HG02642 (cell line): ENCODE results near the gene ENTPD1.
"Not testable (repeated sequence)": the region's sequence is repeated elsewhere in the genome, so short reads cannot be mapped to it uniquely, and the experiment has no call there.

ENCODE experiments used
- ATAC-seq: cut with Tn5 transposase; IDR thresholded peaks from one replicate; pipeline ENCODE4 v1.9.1; 2021; ENCODE audit warnings: mild to moderate bottlenecking; ENCODE audit not compliant: unreplicated experiment, poor library complexity

The ENTPD1 gene

GRCh38 chr10:95860166-95860940, 104.4 kb downstream of the ENTPD1 start:
- no peak for ATAC-seq

DNA sequence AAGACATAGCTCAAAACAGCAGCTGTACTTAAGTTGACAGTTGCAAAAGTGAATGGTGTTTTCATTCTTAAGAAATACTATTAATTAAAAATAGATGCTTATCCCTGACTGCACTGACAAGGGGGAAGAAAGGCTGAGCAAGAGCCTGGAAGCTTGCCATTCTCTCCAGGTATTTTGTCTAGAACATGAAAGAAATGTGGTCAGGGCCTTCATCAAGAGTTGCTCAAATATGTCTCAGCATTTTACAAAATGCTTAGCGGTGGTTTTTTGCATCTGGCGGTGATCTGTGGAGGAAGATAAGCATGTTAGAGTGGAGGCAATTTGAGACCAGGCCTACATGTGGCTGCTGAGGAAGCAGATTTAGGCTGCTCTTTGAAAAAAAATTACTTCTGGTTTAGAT, 105.4 kb downstream of the ENTPD1 start:
- ATAC-seq, result no peak

GRCh38 chr10:95864906-95865813, 109.2 kb downstream of the ENTPD1 start:
- peak; percentile 93 for ATAC-seq

DNA sequence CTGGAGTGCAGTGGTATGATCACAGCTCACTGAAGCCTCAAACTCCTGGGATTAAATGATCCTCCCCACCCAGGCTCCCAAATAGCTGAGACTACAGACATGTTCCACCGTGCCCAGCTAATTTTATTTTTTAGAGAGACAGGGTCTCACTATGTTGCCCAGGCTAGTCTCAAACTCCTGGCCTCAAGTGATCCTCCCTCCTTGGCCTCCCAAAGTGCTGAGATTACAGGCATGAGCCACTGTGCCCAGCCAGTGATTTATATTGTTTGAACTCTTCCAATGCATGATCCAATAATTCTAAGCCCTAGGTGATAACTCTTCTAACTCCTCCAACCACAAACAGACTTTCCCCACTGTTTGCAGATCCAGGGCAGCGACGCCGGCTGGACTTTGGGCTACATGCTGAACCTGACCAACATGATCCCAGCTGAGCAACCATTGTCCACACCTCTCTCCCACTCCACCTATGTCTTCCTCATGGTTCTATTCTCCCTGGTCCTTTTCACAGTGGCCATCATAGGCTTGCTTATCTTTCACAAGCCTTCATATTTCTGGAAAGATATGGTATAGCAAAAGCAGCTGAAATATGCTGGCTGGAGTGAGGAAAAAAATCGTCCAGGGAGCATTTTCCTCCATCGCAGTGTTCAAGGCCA, 110.0 kb downstream of the ENTPD1 start:
- ATAC-seq, result no peak

- no peak for ATAC-seq
Measured at GRCh38 chr10:95866467-95866842, 110.5 kb downstream of the ENTPD1 start.

- ATAC-seq, result no peak
Measured at GRCh38 chr10:95867866-95868265, 111.9 kb downstream of the ENTPD1 start.

- no peak for ATAC-seq
Measured at GRCh38 chr10:95872158-95872711, 116.3 kb downstream of the ENTPD1 start.

- no peak for ATAC-seq
Measured at GRCh38 chr10:95873139-95873538, 117.2 kb downstream of the ENTPD1 start.

GRCh38 chr10:95873651-95874050, 117.7 kb downstream of the ENTPD1 start:
- ATAC-seq, result no peak

DNA sequence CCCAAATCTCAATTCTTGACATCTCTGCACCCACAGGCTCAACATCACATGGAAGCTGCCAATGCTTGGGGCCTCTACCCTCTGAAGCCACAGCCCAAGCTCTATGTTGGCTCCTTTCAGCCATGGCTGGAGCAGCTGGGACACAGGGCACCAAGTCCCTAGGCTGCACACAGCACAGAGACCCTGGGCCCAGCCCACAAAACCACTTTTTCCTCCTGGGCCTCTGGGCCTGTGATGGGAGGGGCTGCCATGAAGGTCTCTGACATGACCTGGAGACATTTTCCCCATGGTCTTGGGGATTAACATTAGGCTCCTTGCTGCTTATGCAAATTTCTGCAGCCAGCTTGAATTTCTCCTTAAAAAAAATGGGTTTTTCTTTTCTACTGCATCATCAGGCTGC, 118.8 kb downstream of the ENTPD1 start:
- not testable (repeated sequence) for ATAC-seq

- ATAC-seq, result no peak
Measured at GRCh38 chr10:95876756-95877155, 120.8 kb downstream of the ENTPD1 start.

DNA sequence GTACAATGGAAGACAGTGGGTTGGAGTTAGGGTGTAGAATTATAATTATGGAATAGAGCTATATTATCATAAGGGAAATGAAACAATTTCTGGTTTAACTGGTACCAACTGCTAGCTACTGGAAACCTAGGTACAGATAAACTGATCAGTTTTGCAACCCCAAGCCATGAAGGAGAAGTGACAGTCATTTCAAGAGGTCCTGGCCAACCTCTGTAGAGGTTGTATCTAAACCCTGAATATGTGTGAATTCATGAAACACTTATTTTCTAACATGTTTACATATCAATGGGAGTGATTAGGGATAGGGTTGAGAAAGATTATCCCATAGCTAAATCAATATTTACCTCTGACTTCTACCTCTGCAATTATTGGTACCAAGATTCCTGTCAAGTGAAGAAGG, 121.9 kb downstream of the ENTPD1 start:
- ATAC-seq, result no peak

GRCh38 chr10:95880704-95881103, 124.7 kb downstream of the ENTPD1 start:
- ATAC-seq, result no peak

GRCh38 chr10:95881316-95881715, 125.4 kb downstream of the ENTPD1 start:
- no peak for ATAC-seq

DNA sequence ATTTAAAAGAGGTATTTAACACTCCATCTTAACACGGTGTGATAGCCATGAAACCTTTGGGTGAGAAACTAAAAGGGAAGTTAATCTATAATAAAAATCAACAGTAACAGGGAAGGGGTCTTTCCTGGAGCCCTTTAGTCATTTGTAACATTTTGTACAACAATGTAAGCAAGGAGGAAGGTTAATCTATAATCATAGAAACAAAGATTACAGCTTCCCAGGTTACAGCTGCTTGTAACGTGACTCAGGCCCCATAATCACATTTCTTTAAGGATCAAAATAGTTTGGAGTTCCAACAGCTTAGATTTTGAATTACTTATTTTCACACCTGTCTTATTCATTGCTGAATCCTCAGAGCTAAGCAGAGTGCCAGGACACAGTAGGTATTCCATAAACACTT, 133.9 kb downstream of the ENTPD1 start:
- ATAC-seq, result no peak

DNA sequence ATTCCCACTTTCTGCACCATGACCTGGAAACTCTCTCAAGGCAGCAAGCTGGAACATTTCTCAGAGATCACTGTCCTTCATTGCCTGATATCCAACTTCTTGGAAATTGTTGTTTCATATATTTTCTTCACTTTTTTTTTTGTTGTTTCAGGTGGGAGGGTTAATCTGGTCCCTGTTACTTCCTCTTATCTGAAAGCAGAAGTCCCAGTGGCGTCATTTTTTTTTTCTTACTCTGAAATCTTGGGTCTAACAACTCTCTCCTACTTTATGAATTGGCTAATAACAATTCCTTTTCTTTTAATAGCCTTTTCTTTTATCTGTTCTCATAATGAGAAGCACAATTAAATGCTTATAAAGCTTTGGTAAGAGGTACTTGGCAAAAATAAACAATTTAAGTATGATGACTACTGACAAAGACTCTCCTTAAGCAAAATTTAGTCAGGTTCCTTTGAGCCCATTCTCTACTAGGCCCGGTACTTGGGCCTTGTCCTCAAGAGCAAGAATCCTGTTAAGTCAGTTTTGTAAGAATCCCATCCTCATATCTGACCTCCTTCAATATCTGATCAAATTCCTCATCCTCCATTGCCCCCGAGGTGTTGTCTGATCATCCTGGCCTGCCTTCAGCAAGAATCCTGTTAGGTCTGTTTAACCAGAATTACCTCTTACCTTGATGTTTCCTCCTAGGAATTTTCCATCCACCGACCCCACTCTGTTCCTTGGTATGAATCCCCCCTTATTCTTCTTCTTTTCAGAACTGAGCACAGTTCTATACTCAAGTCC, 140.3 kb downstream of the ENTPD1 start:
- no peak for ATAC-seq

DNA sequence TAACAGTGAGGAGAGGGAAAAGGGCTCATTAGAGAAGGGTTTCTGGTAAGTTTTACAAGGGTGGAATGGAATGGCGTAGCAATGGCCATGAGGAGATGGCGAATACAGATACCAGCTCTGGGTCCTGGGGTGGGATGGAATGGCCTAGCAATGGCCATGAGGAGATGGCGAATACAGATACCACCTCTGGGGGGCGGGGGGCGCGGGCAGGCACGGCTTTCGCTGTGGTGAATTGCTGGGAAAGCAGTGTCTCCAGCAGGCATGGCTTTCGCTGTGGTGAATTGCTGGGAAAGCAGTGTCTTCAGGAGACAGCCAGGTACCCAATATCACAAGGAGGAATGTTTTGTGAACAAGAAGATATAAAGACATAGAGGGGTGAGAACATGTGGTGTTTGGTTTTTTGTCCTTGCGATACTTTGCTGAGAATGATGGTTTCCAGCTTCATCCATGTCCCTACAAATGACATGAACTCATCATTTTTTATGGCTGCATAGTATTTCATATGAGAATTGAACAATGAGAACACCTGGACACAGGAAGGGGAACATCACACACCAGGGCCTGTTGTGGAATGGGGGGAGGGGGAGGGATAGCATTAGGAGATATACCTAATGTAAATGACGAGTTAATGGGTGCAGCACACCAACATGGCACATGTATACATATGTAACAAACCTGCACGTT, 150.1 kb downstream of the ENTPD1 start:
- ATAC-seq, result not testable (repeated sequence)

GRCh38 chr10:95906677-95907455, 150.9 kb downstream of the ENTPD1 start:
- ATAC-seq, result peak; percentile 31
